Heart left ventricle (tissue), 16 donors: ENCODE measurements around the gene ZNF804B. TPM values are rescaled to one million over a fixed set of nuclear protein-coding genes. Genes with fewer than 3 reads are reported as not detected.

Experiments
- ATAC-seq, 4 donors: fragments of 200-7000 bp; cut with Tn5 transposase; one replicate each; pipeline ENCODE4 v1.9.1; 2020 to 2022; ENCODE audit warnings: moderate library complexity in 4 of 4, mild to moderate bottlenecking in 3 of 4, moderate number of reproducible peaks in 1 of 4
- DNase-seq, 5 donors: peaks; one replicate each; pipeline ENCODE4 v3.0.0-alpha.2; 2020
- H3K27ac ChIP-seq, 12 donors: fragments of 200-600 bp; sonication (generic) in 4 of 12; one replicate each; pipeline versions ENCODE4 v1.5.0 to v1.8.0; 2016 to 2022; ENCODE audit warnings: mild to moderate bottlenecking in 2 of 12
- H3K27me3 ChIP-seq, 9 donors: fragments of 200-600 bp; sonication (generic) in 2 of 9; one replicate each; pipeline versions ENCODE4 v1.5.1 to v1.8.0; 2016 to 2022; ENCODE audit warnings: mild to moderate bottlenecking in 3 of 9
- H3K36me3 ChIP-seq, 9 donors: fragments of 200-600 bp; sonication (generic) in 2 of 9; one replicate each; pipeline versions ENCODE4 v1.5.0 to v1.8.0; 2018 to 2022; ENCODE audit warnings: mild to moderate bottlenecking in 2 of 9
- H3K4me1 ChIP-seq, 12 donors: fragments of 200-600 bp; sonication (generic) in 4 of 12; one replicate each; pipeline versions ENCODE4 v1.5.0 to v1.8.0; 2016 to 2022; ENCODE audit warnings: mild to moderate bottlenecking in 3 of 12
- H3K4me3 ChIP-seq, 12 donors: fragments of 200-600 bp; sonication (generic) in 4 of 12; one replicate each; pipeline versions ENCODE4 v1.5.0 to v1.8.0; 2017 to 2022; ENCODE audit warnings: mild to moderate bottlenecking in 9 of 12, moderate library complexity in 4 of 12
- H3K9me3 ChIP-seq, 12 donors: fragments of 200-600 bp; sonication (generic) in 4 of 12; one replicate each; pipeline versions ENCODE4 v1.5.0 to v1.8.0; 2016 to 2022; ENCODE audit warnings: mild to moderate bottlenecking in 1 of 12
- POLR2A ChIP-seq, 2 donors: fragments of 450-650 bp; IDR thresholded peaks; one replicate each; pipeline ENCODE4 v1.6.1; 2017; ENCODE audit warnings: antibody characterized with exemption in 2 of 2, mild to moderate bottlenecking in 2 of 2, moderate library complexity in 2 of 2
- WGBS, 4 donors: extraction: QIAGEN DNeasy Blood & Tissue Kit in 2 of 4; methylation state at CpG; one replicate each; pipeline versions ENCODE4 v1.1.5 to v1.1.7; 2013 to 2018; 5-methylcytosine and 5-hydroxymethylcytosine counted together
- intact Hi-C, 10 donors: fragments of 100-400 bp; cut with DNase I; formaldehyde crosslinking; loops; one replicate each; pipeline versions ENCODE4 v1.11.1 to v1.14.2; 2022
- polyA plus RNA-seq, 2 donors: library from polyadenylated mRNA; stranded (reverse); fragments of 200-250 nt; gene quantifications; one replicate each; pipeline ENCODE4 v1.2.3, GENCODE V29; 2013
- total RNA-seq, 9 donors: library from RNA; depleted of rRNA in 2 of 9; stranded (reverse); fragments of >200 nt in 2 of 9; fragmentation: NEBNext Ultra II Directional in 3 of 9; extraction: Animal tissue kit (Norgen Biotek cat#: 25700) in 3 of 9; gene quantifications; one replicate each; pipeline versions ENCODE4 v1.1.0 to v1.2.4, GENCODE V29; 2016 to 2023
- TF ChIP-seq, protein P1 (sequence below), 12 donors: fragments of 200-600 bp; sonication (generic) in 4 of 12; IDR thresholded peaks; one replicate each; pipeline versions ENCODE4 v1.5.0 to v1.8.0; 2018 to 2022; ENCODE audit warnings: antibody characterized with exemption in 12 of 12, mild to moderate bottlenecking in 5 of 12
- donor health status: ischemic (EF 13 %, LVEDD 7.1; RV severe dilation, severe dysfunction).
- donor health status: healthy with polysubstance abuse.
- donor health status: DM: no; HTN: yes; CAD: no.
- donor health status: DM: no; HTN: no; CAD: no.
- donor health status: ischemic (EF 25% LVEDD 6.9; RV normal size, moderate dysfunction).
- donor health status: ischemic (EF 25% LVEDD 5.7; RV mildly dilated, moderate dysfunction).
- donor health status: healthy.
- donor health status: DM: yes; HTN: yes; CAD: no.
- donor health status: ischemic (EF 35%, LVEDD 5.7; RV mildly dilated, moderate dysfunction).
- donor health status: nonischemic (EF 11% LVEDD 7.7; RV severe dilation, severe dysfunction).
- donor health status: DM: yes; HTN: yes; CAD: no.
- donor health status: PGD.
- donor health status: ischemic (EF 29% LVEDD 5.4; RV normal size, mild dysfunction).
- donor health status: nonischemic (EF 23%, LVEDD 6.1; RV moderate dilation, normal function).

The ZNF804B gene
- total and polyA plus RNA-seq, 11 donors, result not detected

DNA sequence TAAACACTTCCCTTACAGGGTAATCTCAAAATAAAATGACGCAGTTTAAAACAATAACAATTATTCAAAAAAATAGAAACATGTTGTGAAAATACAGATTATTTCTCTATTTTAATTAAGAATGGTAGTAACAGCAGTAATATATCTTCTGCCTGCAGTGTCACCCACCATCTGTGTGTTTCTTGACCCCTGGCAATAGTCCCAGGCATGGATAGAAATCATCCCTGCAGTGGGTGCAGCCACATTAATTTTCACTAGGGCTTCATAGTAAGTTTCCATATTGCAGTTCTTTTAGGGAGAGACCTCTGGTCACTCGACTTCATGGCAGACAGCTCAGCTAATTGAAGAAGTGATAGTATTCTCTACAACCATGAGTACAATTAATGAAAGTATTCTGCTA is 506.1 kb downstream of the ZNF804B start:
- H3K27ac ChIP-seq, result no peak overlapping the region
- DNase-seq (no peak), ATAC-seq (no peak)
- no peak overlapping the region for H3K4me3 ChIP-seq
- TF ChIP-seq, protein P1, sequence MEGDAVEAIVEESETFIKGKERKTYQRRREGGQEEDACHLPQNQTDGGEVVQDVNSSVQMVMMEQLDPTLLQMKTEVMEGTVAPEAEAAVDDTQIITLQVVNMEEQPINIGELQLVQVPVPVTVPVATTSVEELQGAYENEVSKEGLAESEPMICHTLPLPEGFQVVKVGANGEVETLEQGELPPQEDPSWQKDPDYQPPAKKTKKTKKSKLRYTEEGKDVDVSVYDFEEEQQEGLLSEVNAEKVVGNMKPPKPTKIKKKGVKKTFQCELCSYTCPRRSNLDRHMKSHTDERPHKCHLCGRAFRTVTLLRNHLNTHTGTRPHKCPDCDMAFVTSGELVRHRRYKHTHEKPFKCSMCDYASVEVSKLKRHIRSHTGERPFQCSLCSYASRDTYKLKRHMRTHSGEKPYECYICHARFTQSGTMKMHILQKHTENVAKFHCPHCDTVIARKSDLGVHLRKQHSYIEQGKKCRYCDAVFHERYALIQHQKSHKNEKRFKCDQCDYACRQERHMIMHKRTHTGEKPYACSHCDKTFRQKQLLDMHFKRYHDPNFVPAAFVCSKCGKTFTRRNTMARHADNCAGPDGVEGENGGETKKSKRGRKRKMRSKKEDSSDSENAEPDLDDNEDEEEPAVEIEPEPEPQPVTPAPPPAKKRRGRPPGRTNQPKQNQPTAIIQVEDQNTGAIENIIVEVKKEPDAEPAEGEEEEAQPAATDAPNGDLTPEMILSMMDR (IDR thresholded peaks at IDR 0.05), result no peak
- TF ChIP-seq POLR2A (IDR thresholded peaks at IDR 0.05), result no peak
- peaks cover 0 to 4% (median 0%) of the 10 kb centered on the region in 12 donors for H3K9me3 ChIP-seq
- H3K4me1 ChIP-seq, result no peaks in the 10 kb centered on the region
- WGBS, 4 donors, result 38 to 55% (median 42%) methylated on average over 2 of the region's 2 CpGs
- no peaks in the 10 kb centered on the region for H3K27me3 ChIP-seq
- no peaks in the 10 kb centered on the region for H3K36me3 ChIP-seq
- intact Hi-C loops, result no loop called here

DNA sequence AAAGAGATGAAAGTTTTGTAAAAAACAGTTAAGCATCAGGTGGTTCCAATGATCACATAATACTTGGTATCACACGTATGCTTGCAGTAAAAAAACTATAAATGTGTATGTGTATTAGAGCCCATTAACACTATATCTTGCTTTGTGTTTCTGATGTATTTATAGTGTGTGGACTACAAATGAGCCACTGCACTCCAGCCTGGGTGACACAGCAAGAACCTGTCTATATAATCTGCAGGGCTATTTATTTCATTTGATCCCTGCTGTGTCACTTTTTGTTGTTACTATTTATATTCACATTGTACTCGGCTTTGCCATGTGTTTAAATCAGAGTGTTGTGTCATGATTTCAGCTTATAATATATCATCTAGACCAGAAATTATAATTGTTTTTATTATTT is 523.8 kb downstream of the ZNF804B start:
- Histone ChIP-seq H3K27ac (no peak overlapping the region), H3K4me1 (no peaks in the 10 kb centered on the region), H3K36me3 (no peaks in the 10 kb centered on the region), H3K4me3 (no peak overlapping the region), H3K27me3 (no peaks in the 10 kb centered on the region), H3K9me3 (peaks cover 0 to 4% (median 0%) of the 10 kb centered on the region in 12 donors)
- WGBS, 4 donors, result 33 to 48% (median 41%) methylated on average over 2 of the region's 2 CpGs
- DNase-seq, result no peak
- intact Hi-C loops, result no loop called here
- no peak for TF ChIP-seq POLR2A (IDR thresholded peaks at IDR 0.05)
- TF ChIP-seq, protein P1 (IDR thresholded peaks at IDR 0.05), result no peak
- peak in 3 of 4 donors; percentile 58 to 66 (median 62) for ATAC-seq

DNA sequence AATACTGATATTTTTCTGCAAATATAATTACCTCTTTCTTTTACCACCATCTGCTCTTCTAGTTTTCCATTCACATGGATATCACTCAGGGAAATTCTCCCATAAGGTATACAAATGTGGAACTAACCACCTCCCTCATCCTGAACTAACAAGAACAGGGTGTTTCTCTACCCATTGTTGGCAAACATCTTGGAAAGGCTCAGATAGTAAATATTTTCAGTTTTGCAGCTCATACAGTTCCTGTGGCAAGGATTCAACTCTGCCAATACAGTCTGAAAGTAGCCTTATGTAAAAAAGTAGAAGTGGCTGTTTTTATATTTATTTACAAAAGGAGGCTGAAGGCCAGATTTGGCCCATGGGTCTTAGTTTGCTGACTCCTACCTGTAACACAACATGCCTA is 549.0 kb downstream of the ZNF804B start:
- intact Hi-C loops, result no loop called here
- H3K36me3 ChIP-seq, result no peaks in the 10 kb centered on the region

DNA sequence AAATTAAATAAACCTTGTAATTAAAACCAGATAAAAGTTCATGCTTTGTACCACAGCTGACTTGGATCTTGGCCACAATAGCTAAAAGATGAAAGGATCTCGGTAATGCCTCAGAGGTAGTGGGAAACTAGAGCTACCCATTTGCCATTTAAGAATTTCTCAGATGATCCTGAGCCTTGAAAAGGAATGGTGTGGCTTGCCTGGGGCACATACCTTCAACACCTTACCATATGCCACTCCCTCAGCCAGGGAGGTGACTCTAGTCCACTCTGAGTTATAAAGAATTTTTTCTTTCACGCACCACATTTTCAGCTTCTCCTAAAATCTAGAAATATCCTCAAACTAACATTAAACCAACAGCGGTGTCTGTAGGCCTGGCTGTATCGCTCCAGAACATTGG is 552.4 kb downstream of the ZNF804B start:
- 87 to 93% (median 88%) methylated on average over 4 of the region's 4 CpGs for WGBS, 4 donors
- TF ChIP-seq, protein P1 (IDR thresholded peaks at IDR 0.05), result no peak
- no peak for TF ChIP-seq POLR2A (IDR thresholded peaks at IDR 0.05)
- DNase-seq (no peak), ATAC-seq (no peak)
- no peaks in the 10 kb centered on the region for H3K27me3 ChIP-seq
- no peak overlapping the region for H3K4me3 ChIP-seq
- no peaks in the 10 kb centered on the region for H3K4me1 ChIP-seq
- H3K36me3 ChIP-seq, result no peaks in the 10 kb centered on the region
- no peak overlapping the region for H3K27ac ChIP-seq
- intact Hi-C loops, result no loop called here
- H3K9me3 ChIP-seq, result peaks cover 0 to 4% (median 0%) of the 10 kb centered on the region in 12 donors

More for the DNA sequence above, 549.0 kb downstream of the ZNF804B start:
- Histone ChIP-seq H3K4me3 (no peak overlapping the region), H3K9me3 (no peaks in the 10 kb centered on the region), H3K4me1 (no peaks in the 10 kb centered on the region), H3K27me3 (no peaks in the 10 kb centered on the region), H3K27ac (no peak overlapping the region)
- no peak for DNase-seq
- ATAC-seq, result no peak
- TF ChIP-seq POLR2A (IDR thresholded peaks at IDR 0.05), result no peak
- TF ChIP-seq, protein P1 (IDR thresholded peaks at IDR 0.05), result no peak
